GM21786 (cell line): Measurements from ENCODE around the gene CD44.
"Not testable (repeated sequence)": the region's sequence is repeated elsewhere in the genome, so short reads cannot be mapped to it uniquely, and the experiment has no call there.

Experiments
- ATAC-seq: cut with Tn5 transposase; IDR thresholded peaks from one replicate; pipeline ENCODE4 v1.9.1; 2021; ENCODE audit not compliant: unreplicated experiment

Gene CD44

GRCh38 chr11:35207471-35208403 is 68.8 kb downstream of the CD44 start:
- ATAC-seq = no peak

- ATAC-seq = no peak
Observed at GRCh38 chr11:35208795-35209194, 69.8 kb downstream of the CD44 start.

- ATAC-seq = no peak
Observed at GRCh38 chr11:35210876-35211546, 72.0 kb downstream of the CD44 start.

GRCh38 chr11:35211952-35212351 is 73.0 kb downstream of the CD44 start:
- ATAC-seq = no peak

- ATAC-seq = no peak
Observed at GRCh38 chr11:35214226-35214770, 75.3 kb downstream of the CD44 start.

GRCh38 chr11:35214792-35215193 is 75.8 kb downstream of the CD44 start:
- no peak for ATAC-seq

- ATAC-seq = no peak
Observed at GRCh38 chr11:35215945-35216344, 77.0 kb downstream of the CD44 start.

GRCh38 chr11:35216962-35217678 is 78.1 kb downstream of the CD44 start:
- no peak for ATAC-seq

GRCh38 chr11:35218956-35219355 is 80.0 kb downstream of the CD44 start:
- ATAC-seq = no peak

GRCh38 chr11:35223371-35223796 is 84.4 kb downstream of the CD44 start:
- no peak for ATAC-seq

- no peak for ATAC-seq
Observed at GRCh38 chr11:35223991-35224390, 85.0 kb downstream of the CD44 start.

- ATAC-seq = no peak
Observed at GRCh38 chr11:35225946-35226520, 87.1 kb downstream of the CD44 start.

GRCh38 chr11:35226756-35227155 is 87.8 kb downstream of the CD44 start:
- not testable (repeated sequence) for ATAC-seq

- ATAC-seq = no peak
Observed at GRCh38 chr11:35227576-35228327, 88.8 kb downstream of the CD44 start.

- no peak for ATAC-seq
Observed at GRCh38 chr11:35228328-35228725, 89.4 kb downstream of the CD44 start.

- ATAC-seq = no peak
Observed at GRCh38 chr11:35230388-35230787, 91.4 kb downstream of the CD44 start.

GRCh38 chr11:35231076-35231860 is 92.3 kb downstream of the CD44 start:
- ATAC-seq = no peak

- no peak for ATAC-seq
Observed at GRCh38 chr11:35232891-35233330, 93.9 kb downstream of the CD44 start.

GRCh38 chr11:35233518-35233917 is 94.5 kb downstream of the CD44 start:
- ATAC-seq = no peak
